ENCODE data around the gene CHRNA4. TPM values are rescaled to one million over a fixed set of nuclear protein-coding genes. Genes with fewer than 3 reads are reported as not detected.

The CHRNA4 gene
- total and polyA plus RNA-seq, 10 of the 15 experiments (the other 5 are each of a cell fraction or from before 2014, with no cell fraction given): 0.04 to 0.41 (median 0.06) TPM; not detected in 5

GRCh38 chr20:63394069-63394919 lies 33.1 kb upstream of the CHRNA4 start (continued):
- TF ChIP-seq MLLT1 (IDR thresholded peaks at IDR 0.05): no peak
- no peak for TF ChIP-seq REST (IDR thresholded peaks at IDR 0.05; ENCODE audit: low read depth, low read length)
- no peak for TF ChIP-seq TBL1XR1 (IDR thresholded peaks at IDR 0.05; ENCODE audit: low read depth, low read length)
- no peak for TF ChIP-seq CHD1 (IDR thresholded peaks at IDR 0.05; ENCODE audit: low read depth, low read length)
- TF ChIP-seq PBX3 (IDR thresholded peaks at IDR 0.05; ENCODE audit: insufficient replicate concordance, low read depth, low read length): no peak
- TF ChIP-seq STAT1 (conservative IDR thresholded peaks at IDR 0.05): no peak
- TF ChIP-seq MYC (IDR thresholded peaks at IDR 0.05; ENCODE audit: insufficient read depth, insufficient read length, insufficient replicate concordance, low read length, severe bottlenecking): no peak
- TF ChIP-seq GATAD2B (conservative IDR thresholded peaks at IDR 0.05; ENCODE audit: low read depth): no peak
- TF ChIP-seq TCF7 (IDR thresholded peaks at IDR 0.05; ENCODE audit: borderline replicate concordance): no peak
- no peak for TF ChIP-seq CEBPB (IDR thresholded peaks at IDR 0.05; ENCODE audit: borderline replicate concordance in 1 of 2, low read depth in 2 of 2, low read length in 2 of 2)
